ENCODE measurements around the gene FER1L5.
"Not testable (repeated sequence)": the region's sequence is repeated elsewhere in the genome, so short reads cannot be mapped to it uniquely, and the experiment has no call there.

The FER1L5 gene

DNA sequence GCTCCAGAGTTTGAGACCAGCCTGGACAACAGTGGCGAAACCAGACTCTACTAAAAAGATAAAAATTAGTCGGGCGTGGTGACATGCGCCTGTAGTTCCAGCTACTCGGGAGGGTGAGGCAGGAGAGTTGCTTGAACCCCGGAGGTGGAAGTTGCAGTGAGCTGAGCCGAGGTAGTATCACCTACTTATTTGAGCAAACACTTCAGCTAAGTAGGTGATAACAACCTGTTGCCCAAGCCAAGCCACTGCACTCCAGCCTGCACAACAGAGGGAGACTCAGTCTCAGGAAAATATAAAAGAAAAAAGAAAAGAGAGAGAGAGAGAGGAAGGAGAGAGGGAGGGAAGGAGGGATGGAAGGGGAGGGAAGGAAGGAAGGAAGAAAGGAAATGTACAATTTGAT lies 21.3 kb downstream of the FER1L5 start:
- no peak overlapping the region for H3K4me3 ChIP-seq (ENCODE audit: low read length)
- no peak for DNase-seq (ENCODE audit: low read depth)
- TF ChIP-seq, protein P1, sequence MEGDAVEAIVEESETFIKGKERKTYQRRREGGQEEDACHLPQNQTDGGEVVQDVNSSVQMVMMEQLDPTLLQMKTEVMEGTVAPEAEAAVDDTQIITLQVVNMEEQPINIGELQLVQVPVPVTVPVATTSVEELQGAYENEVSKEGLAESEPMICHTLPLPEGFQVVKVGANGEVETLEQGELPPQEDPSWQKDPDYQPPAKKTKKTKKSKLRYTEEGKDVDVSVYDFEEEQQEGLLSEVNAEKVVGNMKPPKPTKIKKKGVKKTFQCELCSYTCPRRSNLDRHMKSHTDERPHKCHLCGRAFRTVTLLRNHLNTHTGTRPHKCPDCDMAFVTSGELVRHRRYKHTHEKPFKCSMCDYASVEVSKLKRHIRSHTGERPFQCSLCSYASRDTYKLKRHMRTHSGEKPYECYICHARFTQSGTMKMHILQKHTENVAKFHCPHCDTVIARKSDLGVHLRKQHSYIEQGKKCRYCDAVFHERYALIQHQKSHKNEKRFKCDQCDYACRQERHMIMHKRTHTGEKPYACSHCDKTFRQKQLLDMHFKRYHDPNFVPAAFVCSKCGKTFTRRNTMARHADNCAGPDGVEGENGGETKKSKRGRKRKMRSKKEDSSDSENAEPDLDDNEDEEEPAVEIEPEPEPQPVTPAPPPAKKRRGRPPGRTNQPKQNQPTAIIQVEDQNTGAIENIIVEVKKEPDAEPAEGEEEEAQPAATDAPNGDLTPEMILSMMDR (conservative IDR thresholded peaks at IDR 0.05; ENCODE audit: low read depth, low read length) = no peak

DNA sequence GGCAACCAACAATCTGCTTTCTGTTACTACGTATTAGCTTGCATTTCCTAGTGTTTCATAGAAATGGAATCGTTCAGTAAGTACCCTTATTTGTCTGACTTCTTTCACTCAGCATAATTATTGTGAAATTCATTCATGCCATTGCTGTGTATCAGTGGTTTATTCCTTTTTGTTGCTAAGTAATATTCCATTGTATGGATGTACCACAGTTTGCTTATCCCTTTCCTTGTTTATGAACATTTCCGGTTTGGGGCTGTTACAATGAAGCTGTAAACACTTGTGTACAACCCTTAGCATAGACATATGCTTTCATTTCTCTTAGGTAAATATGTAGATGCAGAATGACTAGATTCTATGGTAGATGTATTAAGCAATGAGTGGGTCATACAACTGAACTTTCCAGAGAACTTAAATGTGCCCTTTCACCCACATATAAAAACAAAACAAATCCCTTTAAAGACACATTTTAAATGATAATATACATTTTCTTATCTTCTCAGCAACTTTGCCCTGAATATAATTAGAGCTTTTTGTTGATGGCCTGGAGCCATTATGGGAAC lies 21.9 kb downstream of the FER1L5 start:
- H3K4me3 ChIP-seq (ENCODE audit: low read length) = no peak overlapping the region
- DNase-seq (ENCODE audit: low read depth) = no peak
- TF ChIP-seq, protein P1 (conservative IDR thresholded peaks at IDR 0.05; ENCODE audit: low read depth, low read length) = no peak

DNA sequence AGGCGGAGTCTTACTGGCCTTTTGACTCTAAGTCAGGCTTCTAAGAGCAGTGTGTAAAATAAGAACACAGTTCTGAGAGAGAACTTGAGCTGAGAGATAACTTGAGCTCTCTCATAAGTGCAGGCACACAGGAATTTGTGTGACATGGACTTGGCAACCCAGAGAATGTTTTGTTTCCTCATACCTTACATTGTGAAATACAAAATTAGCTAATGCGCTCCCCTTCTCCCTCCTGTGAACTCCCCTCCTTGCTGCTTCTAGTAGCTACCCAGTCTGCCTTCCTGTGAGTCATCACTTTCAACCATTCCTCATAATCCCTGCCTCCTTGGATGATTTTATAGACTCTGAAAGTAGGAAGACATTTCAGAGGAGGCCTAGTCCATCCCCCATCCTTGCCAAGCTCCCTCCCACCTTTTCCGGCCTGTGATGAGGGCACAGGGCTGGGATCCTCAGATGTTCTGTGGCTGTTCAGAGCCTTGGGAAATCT lies 22.6 kb downstream of the FER1L5 start:
- TF ChIP-seq, protein P1 (conservative IDR thresholded peaks at IDR 0.05; ENCODE audit: low read depth, low read length) = no peak
- H3K4me3 ChIP-seq (ENCODE audit: low read length) = no peak overlapping the region
- peak; percentile 88 for DNase-seq (ENCODE audit: low read depth)

DNA sequence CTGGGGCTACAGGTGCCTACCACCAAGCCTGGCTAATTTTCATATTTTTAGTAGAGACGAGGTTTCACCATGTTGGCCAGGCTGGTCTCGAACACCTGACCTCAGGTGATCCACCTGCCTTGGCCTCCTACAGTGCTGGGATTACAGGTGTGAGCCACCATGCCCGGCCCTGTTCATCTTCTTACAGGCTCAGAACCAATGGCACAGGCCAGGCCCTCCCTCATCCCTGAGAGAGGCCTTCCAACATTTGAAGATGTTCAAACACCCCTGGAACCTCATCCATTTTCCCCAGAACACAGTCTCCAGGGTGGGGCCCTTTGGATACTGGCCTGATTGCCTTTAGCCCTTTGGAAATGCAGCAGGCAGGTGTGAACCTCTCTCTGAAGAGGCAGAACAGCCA lies 23.2 kb downstream of the FER1L5 start:
- DNase-seq (ENCODE audit: low read depth); H3K4me3 ChIP-seq (ENCODE audit: low read length): not testable (repeated sequence)

DNA sequence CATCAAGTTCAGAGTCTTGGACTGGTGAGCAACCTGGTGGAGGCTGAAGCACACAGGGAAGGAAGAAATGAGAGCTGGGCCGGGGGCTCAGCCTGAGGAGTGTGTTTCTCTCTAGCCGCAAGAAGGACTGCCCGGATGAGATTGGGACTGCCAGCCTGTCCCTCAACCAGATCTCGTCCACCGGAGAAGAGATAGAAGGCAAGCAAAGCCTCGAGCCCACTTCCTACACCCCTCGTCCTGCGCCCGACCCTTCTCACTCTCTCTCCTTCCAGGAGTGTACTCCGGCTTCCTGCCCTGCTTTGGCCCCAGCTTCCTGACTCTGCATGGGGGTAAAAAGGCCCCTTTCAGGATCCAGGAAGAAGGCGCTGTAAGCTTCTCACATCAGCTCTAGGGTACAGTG lies 26.2 kb downstream of the FER1L5 start:
- DNase-seq (ENCODE audit: low read depth) = no peak

DNA sequence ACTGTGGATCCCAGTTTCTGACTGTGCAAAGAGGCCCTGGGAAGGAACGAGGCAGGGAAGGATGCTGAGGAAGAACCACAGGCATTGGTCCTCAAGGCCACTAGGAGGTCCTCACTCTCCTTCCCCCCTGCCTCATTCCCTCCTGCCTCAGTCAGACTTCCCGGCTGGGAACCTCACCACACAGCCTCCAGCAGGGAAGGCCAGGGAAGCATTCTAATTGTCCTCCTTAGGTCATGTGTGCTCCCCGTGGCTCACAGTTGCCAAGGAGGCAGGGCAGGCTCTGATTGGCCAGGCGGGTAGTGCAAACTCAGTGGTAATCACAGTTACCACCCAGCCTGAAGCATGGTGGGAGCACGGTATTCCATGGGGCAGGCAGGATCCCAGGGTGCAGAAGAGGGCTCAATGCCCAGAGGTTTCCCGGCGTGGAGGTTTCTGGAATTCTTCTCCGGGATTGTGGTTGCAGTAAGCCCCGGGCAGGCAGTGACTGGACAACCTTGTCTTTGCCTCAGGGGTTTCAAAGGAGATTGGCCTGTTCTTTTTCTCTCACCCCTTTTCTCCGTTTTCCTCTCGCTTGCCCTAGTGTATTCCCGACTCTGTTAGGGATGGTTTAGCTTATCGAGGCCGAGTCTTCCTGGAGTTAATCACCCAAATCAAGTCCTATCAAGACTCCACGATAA lies 27.1 kb downstream of the FER1L5 start:
- DNase-seq (ENCODE audit: low read depth) = no peak
- no peak overlapping the region for H3K4me3 ChIP-seq (ENCODE audit: low read length)
- TF ChIP-seq, protein P1 (conservative IDR thresholded peaks at IDR 0.05; ENCODE audit: low read depth, low read length) = no peak

More for the DNA sequence above, 26.2 kb downstream of the FER1L5 start:
- no peak overlapping the region for H3K4me3 ChIP-seq (ENCODE audit: low read length)
- TF ChIP-seq, protein P1 (conservative IDR thresholded peaks at IDR 0.05; ENCODE audit: low read depth, low read length) = no peak

DNA sequence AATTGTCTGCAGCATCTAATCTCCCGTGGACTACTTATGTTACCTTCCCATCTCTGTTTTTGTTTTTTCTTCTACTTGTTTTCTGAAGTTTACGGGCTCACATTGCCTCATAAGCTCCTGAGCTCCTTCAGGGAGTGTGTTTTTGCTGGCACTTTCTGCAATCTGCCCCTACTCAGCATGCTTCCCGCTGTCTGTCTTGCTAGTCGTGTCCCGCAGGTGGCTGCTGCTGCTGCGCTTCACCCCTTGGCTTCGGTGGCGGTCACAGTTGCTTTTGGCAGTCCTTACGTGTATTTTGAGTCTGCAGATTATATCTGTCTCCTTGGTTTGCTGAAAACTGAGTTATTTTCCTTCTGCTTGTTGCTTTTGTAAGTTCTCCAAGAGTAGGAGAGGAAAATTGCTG lies 37.3 kb downstream of the FER1L5 start:
- no peak for DNase-seq (ENCODE audit: low read depth)
- TF ChIP-seq, protein P1 (conservative IDR thresholded peaks at IDR 0.05; ENCODE audit: low read depth, low read length) = no peak
- no peak overlapping the region for H3K4me3 ChIP-seq (ENCODE audit: low read length)

Data from retinal pigment epithelial cell (primary cell).